ENCODE measurements around the gene JCAD. TPM values are rescaled to one million over a fixed set of nuclear protein-coding genes. Genes with fewer than 3 reads are reported as not detected.

JCAD gene
- total RNA-seq, 4 donors from 2014 or later = 26.6 to 38.5 (median 28.1) TPM

DNA sequence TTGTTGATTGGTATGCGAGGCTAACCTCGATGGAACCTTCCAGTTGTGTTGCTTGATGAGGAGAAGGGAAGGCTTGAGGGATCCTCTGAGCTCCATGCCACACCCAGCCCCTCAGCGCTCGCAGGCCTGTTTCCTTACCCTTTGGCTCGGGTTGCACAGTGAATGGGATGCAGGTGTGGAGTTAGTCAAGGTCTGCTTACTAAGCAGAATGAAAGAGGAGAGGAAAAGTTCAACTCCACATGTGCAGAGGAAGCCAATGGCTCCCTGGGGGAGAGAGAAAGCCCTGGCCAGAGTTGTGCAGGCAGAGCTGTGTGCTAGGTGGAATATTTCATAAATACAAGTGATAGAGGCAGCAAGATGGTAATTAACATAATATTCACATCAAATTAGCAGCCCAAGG is 85.5 kb downstream of the JCAD start:
- Histone ChIP-seq H3K36me3 (no peaks in the 10 kb centered on the region), H3K9me3 (no peaks in the 10 kb centered on the region), H3K27ac (no peak overlapping the region), H3K27me3 (no peaks in the 10 kb centered on the region), H3K4me3 (replicated peaks in 1 of 3) (no peak overlapping the region), H3K4me1 (peaks cover 4 to 5% of the 10 kb centered on the region in 2 donors)
- intact Hi-C loops (cut with DNase I) = no loop called here
- 79 to 86% methylated on average over 5 of the region's 5 CpGs for WGBS, 2 donors
- no peak for DNase-seq
- no peak for TF ChIP-seq POLR2A (IDR thresholded peaks at IDR 0.05)
- TF ChIP-seq, protein P1, sequence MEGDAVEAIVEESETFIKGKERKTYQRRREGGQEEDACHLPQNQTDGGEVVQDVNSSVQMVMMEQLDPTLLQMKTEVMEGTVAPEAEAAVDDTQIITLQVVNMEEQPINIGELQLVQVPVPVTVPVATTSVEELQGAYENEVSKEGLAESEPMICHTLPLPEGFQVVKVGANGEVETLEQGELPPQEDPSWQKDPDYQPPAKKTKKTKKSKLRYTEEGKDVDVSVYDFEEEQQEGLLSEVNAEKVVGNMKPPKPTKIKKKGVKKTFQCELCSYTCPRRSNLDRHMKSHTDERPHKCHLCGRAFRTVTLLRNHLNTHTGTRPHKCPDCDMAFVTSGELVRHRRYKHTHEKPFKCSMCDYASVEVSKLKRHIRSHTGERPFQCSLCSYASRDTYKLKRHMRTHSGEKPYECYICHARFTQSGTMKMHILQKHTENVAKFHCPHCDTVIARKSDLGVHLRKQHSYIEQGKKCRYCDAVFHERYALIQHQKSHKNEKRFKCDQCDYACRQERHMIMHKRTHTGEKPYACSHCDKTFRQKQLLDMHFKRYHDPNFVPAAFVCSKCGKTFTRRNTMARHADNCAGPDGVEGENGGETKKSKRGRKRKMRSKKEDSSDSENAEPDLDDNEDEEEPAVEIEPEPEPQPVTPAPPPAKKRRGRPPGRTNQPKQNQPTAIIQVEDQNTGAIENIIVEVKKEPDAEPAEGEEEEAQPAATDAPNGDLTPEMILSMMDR (IDR thresholded peaks at IDR 0.05) = no peak

- 71 to 80% methylated on average over 2 of the region's 2 CpGs for WGBS, 2 donors
- H3K4me1 ChIP-seq = peaks cover 7 to 12% of the 10 kb centered on the region in 2 donors
- H3K27ac ChIP-seq = no peak overlapping the region
- TF ChIP-seq, protein P1 (IDR thresholded peaks at IDR 0.05) = no peak
- no peak for TF ChIP-seq POLR2A (IDR thresholded peaks at IDR 0.05)
- intact Hi-C loops (cut with DNase I) = no loop called here
- no peaks in the 10 kb centered on the region for H3K9me3 ChIP-seq
- H3K4me3 ChIP-seq (replicated peaks in 1 of 3) = no peak overlapping the region
- no peaks in the 10 kb centered on the region for H3K27me3 ChIP-seq
- H3K36me3 ChIP-seq = no peaks in the 10 kb centered on the region
- no peak for DNase-seq
Measured at GRCh38 chr10:29970576-29970975, 88.8 kb downstream of the JCAD start.

GRCh38 chr10:29970012-29970396 is 89.4 kb downstream of the JCAD start:
- H3K27ac ChIP-seq = no peak overlapping the region

DNA sequence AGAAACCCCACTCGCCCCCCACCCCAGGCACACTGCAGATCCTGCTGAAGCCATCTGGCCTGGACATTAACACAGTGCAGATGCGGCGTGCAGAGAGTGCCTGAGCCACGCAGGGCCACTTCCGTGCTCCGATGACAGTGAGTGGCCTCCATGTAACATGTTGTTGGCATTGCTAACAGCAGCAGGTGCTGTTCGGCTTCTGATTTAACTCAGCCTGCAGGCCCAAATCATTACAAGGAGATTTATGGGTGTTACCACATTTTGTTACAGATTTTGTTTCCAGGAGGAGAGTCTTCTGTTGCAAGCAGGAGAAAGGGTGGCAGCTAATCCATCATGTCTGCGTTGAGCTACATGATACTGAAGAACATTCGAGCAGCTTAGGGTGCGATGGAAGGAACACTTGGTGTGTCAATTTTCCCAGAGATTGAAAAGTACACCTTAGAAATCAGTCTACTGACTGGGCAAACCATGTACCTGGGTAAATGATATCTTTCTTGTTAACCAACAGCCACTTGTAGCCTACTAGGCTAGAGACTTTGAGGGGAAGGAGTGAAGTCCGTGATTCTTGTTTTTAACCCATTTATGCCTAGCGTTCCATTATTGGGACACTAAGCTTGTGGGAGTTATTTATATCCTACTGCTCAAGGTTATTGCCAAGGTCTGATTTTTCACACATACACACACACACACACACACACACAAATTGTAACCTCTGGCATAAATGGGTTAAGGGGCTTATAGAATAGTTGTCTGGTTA is 90.0 kb downstream of the JCAD start:
- H3K27ac ChIP-seq = no peak overlapping the region
- H3K36me3 ChIP-seq = no peaks in the 10 kb centered on the region
- H3K4me1 ChIP-seq = peaks cover 7 to 12% of the 10 kb centered on the region in 2 donors
- H3K27me3 ChIP-seq = no peaks in the 10 kb centered on the region
- TF ChIP-seq POLR2A (IDR thresholded peaks at IDR 0.05) = no peak
- TF ChIP-seq, protein P1 (IDR thresholded peaks at IDR 0.05) = no peak
- intact Hi-C loops (cut with DNase I) = no loop called here
- no peaks in the 10 kb centered on the region for H3K9me3 ChIP-seq
- no peak overlapping the region for H3K4me3 ChIP-seq (replicated peaks in 1 of 3)
- no peak for DNase-seq
- 89 to 92% methylated on average over 10 to 12 of the region's 12 CpGs for WGBS, 2 donors

More at GRCh38 chr10:29970012-29970396, 89.4 kb downstream of the JCAD start:
- WGBS, 2 donors = 93 to 96% methylated on average over 6 of the region's 6 CpGs
- H3K4me3 ChIP-seq (replicated peaks in 1 of 3) = no peak overlapping the region
- peaks cover 7 to 12% of the 10 kb centered on the region in 2 donors for H3K4me1 ChIP-seq
- no peak for DNase-seq
- no peaks in the 10 kb centered on the region for H3K36me3 ChIP-seq
- H3K27me3 ChIP-seq = no peaks in the 10 kb centered on the region
- TF ChIP-seq, protein P1 (IDR thresholded peaks at IDR 0.05) = no peak
- no peak for TF ChIP-seq POLR2A (IDR thresholded peaks at IDR 0.05)
- intact Hi-C loops (cut with DNase I) = no loop called here
- no peaks in the 10 kb centered on the region for H3K9me3 ChIP-seq

DNA sequence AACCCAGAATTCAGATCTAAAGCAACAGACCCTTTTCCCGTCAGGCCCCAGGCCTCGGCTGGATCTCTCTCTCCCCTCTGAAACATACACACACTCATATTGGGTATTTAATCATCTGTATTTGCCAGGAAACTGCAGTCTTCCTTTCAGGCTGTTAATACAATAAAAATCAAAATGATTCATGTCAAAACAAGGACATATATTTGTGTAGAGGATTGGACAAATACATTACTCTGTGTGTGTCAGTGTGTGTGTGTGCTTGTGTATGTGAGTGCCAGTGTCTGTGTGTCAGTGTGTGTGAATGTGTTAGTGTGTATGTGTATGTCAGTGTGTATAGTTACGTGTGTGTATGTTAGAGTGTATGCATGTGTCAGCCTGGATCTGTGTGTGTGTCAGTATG is 90.8 kb downstream of the JCAD start:
- no peak overlapping the region for H3K4me3 ChIP-seq (replicated peaks in 1 of 3)
- DNase-seq = no peak
- H3K4me1 ChIP-seq = peaks cover 7 to 12% of the 10 kb centered on the region in 2 donors
- peak overlapping the region in 1 of 3 donors; percentile 47 for H3K27ac ChIP-seq
- H3K27me3 ChIP-seq = no peaks in the 10 kb centered on the region
- WGBS, 2 donors = 75 to 78% methylated on average over 3 of the region's 3 CpGs
- intact Hi-C loops (cut with DNase I) = no loop called here
- no peaks in the 10 kb centered on the region for H3K36me3 ChIP-seq
- H3K9me3 ChIP-seq = no peaks in the 10 kb centered on the region
- no peak for TF ChIP-seq POLR2A (IDR thresholded peaks at IDR 0.05)
- TF ChIP-seq, protein P1 (IDR thresholded peaks at IDR 0.05) = no peak

Data from thyroid gland (tissue), 4 donors.